ENCODE data around the gene PPP2R1A. TPM values are rescaled to one million over a fixed set of nuclear protein-coding genes. Genes with fewer than 3 reads are reported as not detected.

The PPP2R1A gene
- total RNA-seq, 4 donors from 2014 or later: 179 to 315 (median 227) TPM

GRCh38 chr19:52269338-52270261 is 79.7 kb downstream of the PPP2R1A start, which contains the start of gene ZNF766:
Gene ZNF766, plus strand, starts transcription at chr19:52269587. Its CDS starts 27 bp downstream, at chr19:52269614.
- no peak for TF ChIP-seq EP300 (IDR thresholded peaks at IDR 0.05; ENCODE audit: low read depth)
- TF ChIP-seq, protein P1, sequence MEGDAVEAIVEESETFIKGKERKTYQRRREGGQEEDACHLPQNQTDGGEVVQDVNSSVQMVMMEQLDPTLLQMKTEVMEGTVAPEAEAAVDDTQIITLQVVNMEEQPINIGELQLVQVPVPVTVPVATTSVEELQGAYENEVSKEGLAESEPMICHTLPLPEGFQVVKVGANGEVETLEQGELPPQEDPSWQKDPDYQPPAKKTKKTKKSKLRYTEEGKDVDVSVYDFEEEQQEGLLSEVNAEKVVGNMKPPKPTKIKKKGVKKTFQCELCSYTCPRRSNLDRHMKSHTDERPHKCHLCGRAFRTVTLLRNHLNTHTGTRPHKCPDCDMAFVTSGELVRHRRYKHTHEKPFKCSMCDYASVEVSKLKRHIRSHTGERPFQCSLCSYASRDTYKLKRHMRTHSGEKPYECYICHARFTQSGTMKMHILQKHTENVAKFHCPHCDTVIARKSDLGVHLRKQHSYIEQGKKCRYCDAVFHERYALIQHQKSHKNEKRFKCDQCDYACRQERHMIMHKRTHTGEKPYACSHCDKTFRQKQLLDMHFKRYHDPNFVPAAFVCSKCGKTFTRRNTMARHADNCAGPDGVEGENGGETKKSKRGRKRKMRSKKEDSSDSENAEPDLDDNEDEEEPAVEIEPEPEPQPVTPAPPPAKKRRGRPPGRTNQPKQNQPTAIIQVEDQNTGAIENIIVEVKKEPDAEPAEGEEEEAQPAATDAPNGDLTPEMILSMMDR (IDR thresholded peaks at IDR 0.05): peak in 2 of 5 experiments; percentile 13 to 14
- TF ChIP-seq POLR2A (IDR thresholded peaks at IDR 0.05): peak; percentile 86
- peak; percentile 88 to 94 (median 93) for TF ChIP-seq POLR2AphosphoS5 (IDR thresholded peaks at IDR 0.05)
- Histone ChIP-seq H3K36me3 (peaks cover 0 to 5% (median 0%) of the 10 kb centered on the region in 4 donors), H3K4me1 (peaks cover 6 to 16% (median 12%) of the 10 kb centered on the region in 4 donors), H3K27me3 (no peaks in the 10 kb centered on the region), H3K4me3 (peak within 1 kb of the TSS; percentile 40 to 94 (median 81)), H3K9me3 (no peaks in the 10 kb centered on the region), H3K27ac (peak within 1 kb of the TSS; percentile 94 to 99 (median 96))
- intact Hi-C loops (cut with DNase I; ENCODE audit: low total_unique reads): loop anchor here (1.0 to 10.0 kb wide), 2 partner anchors 27 to 575 kb away; partner anchors contain the start of gene SPACA6
- peak; percentile 98 for DNase-seq
- WGBS, 2 donors (ENCODE audit: low coverage in 1 of 2): 0% methylated on average over 4 to 66 of the region's 70 CpGs
- in situ Hi-C loops (cut with MboI; ENCODE audit: low pct_ligation_motif_present in 1 of 4, low pct_unique_long_range_greater_than_20kb in 1 of 4, low sequenced_read_pairs in 3 of 4): loop anchor here in 2 of 4 donors (25.0 kb wide), 1 partner anchor 468 kb away; the partner anchor contains the start of gene ZNF611 (in 2 of the 2)

- Histone ChIP-seq H3K27me3 (no peaks in the 10 kb centered on the region), H3K27ac (peak overlapping the region; percentile 94 to 99 (median 96)), H3K9me3 (no peaks in the 10 kb centered on the region), H3K4me3 (peak overlapping the region; percentile 40 to 94 (median 81)), H3K4me1 (peaks cover 6 to 16% (median 12%) of the 10 kb centered on the region in 4 donors), H3K36me3 (peaks cover 0 to 7% (median 0%) of the 10 kb centered on the region in 4 donors)
- intact Hi-C loops (cut with DNase I; ENCODE audit: low total_unique reads) (no loop called here), in situ Hi-C loops (cut with MboI; ENCODE audit: low pct_ligation_motif_present in 1 of 4, low pct_unique_long_range_greater_than_20kb in 1 of 4, low sequenced_read_pairs in 3 of 4) (loop anchor here in 2 of 4 donors (25.0 kb wide), 1 partner anchor 467 kb away; the partner anchor contains the start of gene ZNF611 (in 2 of the 2))
- peak; percentile 12 for DNase-seq
- TF ChIP-seq POLR2A (IDR thresholded peaks at IDR 0.05): no peak
- no peak for TF ChIP-seq EP300 (IDR thresholded peaks at IDR 0.05; ENCODE audit: low read depth)
- TF ChIP-seq, protein P1 (IDR thresholded peaks at IDR 0.05): no peak
- no peak for TF ChIP-seq POLR2AphosphoS5 (IDR thresholded peaks at IDR 0.05)
- WGBS, 2 donors (ENCODE audit: low coverage in 1 of 2): 3 to 14% methylated on average over 9 to 11 of the region's 11 CpGs
Measured at GRCh38 chr19:52270266-52270885, 80.5 kb downstream of the PPP2R1A start.

DNA sequence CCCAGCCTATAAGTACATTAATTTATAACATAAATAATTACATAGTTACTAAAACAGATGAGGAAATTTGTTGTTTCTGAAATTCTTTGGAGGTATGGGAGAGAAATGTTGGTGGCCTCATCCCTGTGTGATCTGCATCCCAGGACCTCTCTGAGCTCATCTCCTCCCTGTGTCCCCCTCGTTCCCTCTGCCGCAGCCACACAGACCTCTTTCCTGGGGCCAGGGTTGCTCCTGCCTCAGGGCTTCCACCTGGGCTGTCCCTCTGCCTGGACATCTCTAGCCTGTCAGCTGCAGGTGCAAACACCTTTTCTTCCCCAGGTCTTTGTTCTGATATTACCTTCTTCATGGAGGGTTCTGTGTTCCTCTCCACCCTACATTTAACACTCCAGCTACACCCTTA is 83.4 kb downstream of the PPP2R1A start:
- intact Hi-C loops (cut with DNase I; ENCODE audit: low total_unique reads): no loop called here
- in situ Hi-C loops (cut with MboI; ENCODE audit: low pct_ligation_motif_present in 1 of 4, low pct_unique_long_range_greater_than_20kb in 1 of 4, low sequenced_read_pairs in 3 of 4): loop anchor here in 2 of 4 donors (25.0 kb wide), 1 partner anchor 464 kb away; the partner anchor contains the start of gene ZNF611 (in 2 of the 2)
- peaks cover 0 to 12% (median 0%) of the 10 kb centered on the region in 4 donors for H3K36me3 ChIP-seq
- H3K27me3 ChIP-seq: no peaks in the 10 kb centered on the region
- no peak for TF ChIP-seq EP300 (IDR thresholded peaks at IDR 0.05; ENCODE audit: low read depth)
- no peak for TF ChIP-seq POLR2A (IDR thresholded peaks at IDR 0.05)
- TF ChIP-seq, protein P1 (IDR thresholded peaks at IDR 0.05): no peak
- TF ChIP-seq POLR2AphosphoS5 (IDR thresholded peaks at IDR 0.05): no peak
- WGBS, 2 donors (ENCODE audit: low coverage in 1 of 2): 98 to 100% methylated on average over 2 of the region's 2 CpGs
- no peak overlapping the region for H3K27ac ChIP-seq
- H3K4me1 ChIP-seq: peaks cover 6 to 16% (median 12%) of the 10 kb centered on the region in 4 donors
- DNase-seq: no peak
- H3K4me3 ChIP-seq: no peak overlapping the region
- H3K9me3 ChIP-seq: peaks cover 0 to 4% of the 10 kb centered on the region in 2 donors

All from transverse colon (tissue), 4 donors.